Neural progenitor cell (in vitro differentiated cells): Measurements from ENCODE around the gene HS3ST4. TPM values are rescaled to one million over a fixed set of nuclear protein-coding genes. Genes with fewer than 3 reads are reported as not detected.
A peak's percentile ranks its signal among the peaks of the same experiment; 100 is the strongest.

Source experiments
- DNase-seq: peaks from one replicate; pipeline ENCODE4 v3.0.0-alpha.2; 2016; ENCODE audit warnings: low spot score
- H2AFZ ChIP-seq: fragments of 200-600 bp; sonication (generic); replicated peaks from 2 replicates; pipeline ENCODE4 v1.6.1; 2016; ENCODE audit warnings: antibody characterized with exemption
- H3F3A ChIP-seq: fragments of 200-600 bp; sonication (generic); 2 replicates; pipeline ENCODE4 v1.6.1; 2016; ENCODE audit warnings: antibody characterized with exemption, low read depth
- H3K27ac ChIP-seq: fragments of 200-600 bp; sonication (generic); 2 replicates; pipeline ENCODE4 v1.5.1; 2016; ENCODE audit warnings: mild to moderate bottlenecking
- H3K27me3 ChIP-seq: fragments of 200-600 bp; sonication (generic); 2 replicates; pipeline ENCODE4 v1.6.1; 2016; ENCODE audit warnings: mild to moderate bottlenecking, moderate library complexity
- H3K36me3 ChIP-seq: fragments of 200-600 bp; sonication (generic); 2 replicates; pipeline ENCODE4 v1.5.1; 2016
- H3K4me1 ChIP-seq: fragments of 200-600 bp; sonication (generic); 2 replicates; pipeline ENCODE4 v1.6.1; 2016; ENCODE audit warnings: mixed run types
- H3K4me2 ChIP-seq: fragments of 200-600 bp; sonication (generic); 2 replicates; pipeline ENCODE4 v1.6.1; 2016
- H3K4me3 ChIP-seq: fragments of 200-600 bp; sonication (generic); 2 replicates; pipeline ENCODE4 v1.5.1; 2016
- H3K79me2 ChIP-seq: fragments of 200-600 bp; sonication (generic); 2 replicates; pipeline ENCODE4 v1.6.1; 2016; ENCODE audit warnings: low read depth
- H3K9ac ChIP-seq: fragments of 200-600 bp; sonication (generic); 2 replicates; pipeline ENCODE4 v1.6.1; 2016
- H3K9me3 ChIP-seq: fragments of 200-600 bp; sonication (generic); 2 replicates; pipeline ENCODE4 v1.5.1; 2016; ENCODE audit warnings: low read depth
- H4K20me1 ChIP-seq: fragments of 200-600 bp; sonication (generic); 2 replicates; pipeline ENCODE4 v1.6.1; 2016; ENCODE audit warnings: low read depth
- H3K27ac Mint-ChIP-seq: 3 replicates; pipeline ENCODE4 v1.8.0; 2021; ENCODE audit warnings: mixed read lengths
- H3K27me3 Mint-ChIP-seq: 2 replicates; pipeline ENCODE4 v1.8.0; 2022; ENCODE audit warnings: low read depth, mild to moderate bottlenecking, inconsistent platforms, moderate library complexity, mixed read lengths; ENCODE audit not compliant: insufficient read depth
- H3K36me3 Mint-ChIP-seq: 3 replicates; pipeline ENCODE4 v1.8.0; 2021; ENCODE audit warnings: mixed read lengths
- H3K4me1 Mint-ChIP-seq: 3 replicates; pipeline ENCODE4 v1.8.0; 2021; ENCODE audit warnings: mixed read lengths
- H3K4me3 Mint-ChIP-seq: 3 replicates; pipeline ENCODE4 v1.8.0; 2021; ENCODE audit warnings: mild to moderate bottlenecking, moderate library complexity, mixed read lengths
- H3K9me3 Mint-ChIP-seq: 3 replicates; pipeline ENCODE4 v1.8.0; 2020; ENCODE audit warnings: mixed read lengths
- EZH2 ChIP-seq: fragments of 200-600 bp; sonication (generic); IDR thresholded peaks from 2 replicates; pipeline ENCODE4 v1.6.1; 2017; ENCODE audit warnings: antibody characterized with exemption, mild to moderate bottlenecking, moderate library complexity
- EZH2phosphoT487 ChIP-seq: fragments of 200-600 bp; sonication (generic); IDR thresholded peaks from 2 replicates; pipeline ENCODE4 v1.6.1; 2017; ENCODE audit warnings: antibody characterized with exemption
- total RNA-seq: library from RNA; depleted of rRNA; stranded (reverse); fragments of >200 nt; gene quantifications from 2 replicates; pipeline ENCODE4 v1.2.3, GENCODE V29; 2015; ENCODE audit warnings: low replicate concordance
- TF ChIP-seq, protein P1 (sequence below): fragments of 200-600 bp; sonication (generic); IDR thresholded peaks from 2 replicates; pipeline ENCODE4 v1.5.1; 2017; ENCODE audit warnings: antibody characterized with exemption, mild to moderate bottlenecking

HS3ST4 gene
- total RNA-seq, 1 donor from 2014 or later, result 2.5 TPM

DNA sequence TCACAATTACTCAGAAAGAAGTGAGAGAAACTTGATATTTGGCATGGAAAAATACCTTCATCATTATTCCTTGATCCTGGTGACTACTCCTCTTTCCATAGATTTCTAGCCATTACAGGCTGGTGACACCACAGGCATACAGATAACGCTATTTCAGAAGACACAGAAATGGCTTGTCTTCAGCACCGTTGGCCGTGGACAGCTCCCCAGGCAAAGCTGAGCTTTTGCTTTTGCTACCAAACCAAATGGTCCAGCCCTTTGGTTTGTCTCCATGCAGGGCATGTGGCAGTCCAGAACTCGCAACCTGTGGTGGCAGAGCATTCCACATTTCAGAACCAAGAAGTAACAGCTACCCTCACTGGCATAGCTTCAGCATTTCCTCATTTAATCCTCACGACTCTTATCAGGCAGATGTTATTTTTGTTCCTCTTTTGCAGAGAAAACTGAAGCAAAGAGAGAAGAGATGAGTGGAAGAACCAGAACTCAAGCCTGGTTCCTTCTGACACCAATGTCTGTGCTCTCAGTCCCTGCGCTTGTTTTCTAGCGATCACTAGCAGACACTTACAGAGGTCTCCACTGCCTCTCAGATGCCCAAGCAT is 55.5 kb downstream of the HS3ST4 start:
- no peaks in the 10 kb centered on the region for H3K36me3 Mint-ChIP-seq
- peaks cover 2% of the 10 kb centered on the region for H3K9me3 Mint-ChIP-seq
- no peaks in the 10 kb centered on the region for H3F3A ChIP-seq
- peaks cover 5% of the 10 kb centered on the region for H3K27me3 Mint-ChIP-seq
- H3K4me2 ChIP-seq, result no peak overlapping the region
- H3K9me3 ChIP-seq, result no peaks in the 10 kb centered on the region
- no peak overlapping the region for H2AFZ ChIP-seq
- H3K27me3 ChIP-seq, result no peaks in the 10 kb centered on the region
- H3K4me3 ChIP-seq, result no peak overlapping the region
- no peak overlapping the region for H3K27ac ChIP-seq
- H3K79me2 ChIP-seq, result no peaks in the 10 kb centered on the region
- H3K4me1 Mint-ChIP-seq, result peaks cover 23% of the 10 kb centered on the region
- H4K20me1 ChIP-seq, result peaks cover 11% of the 10 kb centered on the region
- H3K4me3 Mint-ChIP-seq, result no peak overlapping the region
- H3K9ac ChIP-seq, result no peak overlapping the region
- peak; percentile 71 for DNase-seq
- no peaks in the 10 kb centered on the region for H3K36me3 ChIP-seq
- H3K4me1 ChIP-seq, result peaks cover 17% of the 10 kb centered on the region
- no peak overlapping the region for H3K27ac Mint-ChIP-seq
- TF ChIP-seq, protein P1, sequence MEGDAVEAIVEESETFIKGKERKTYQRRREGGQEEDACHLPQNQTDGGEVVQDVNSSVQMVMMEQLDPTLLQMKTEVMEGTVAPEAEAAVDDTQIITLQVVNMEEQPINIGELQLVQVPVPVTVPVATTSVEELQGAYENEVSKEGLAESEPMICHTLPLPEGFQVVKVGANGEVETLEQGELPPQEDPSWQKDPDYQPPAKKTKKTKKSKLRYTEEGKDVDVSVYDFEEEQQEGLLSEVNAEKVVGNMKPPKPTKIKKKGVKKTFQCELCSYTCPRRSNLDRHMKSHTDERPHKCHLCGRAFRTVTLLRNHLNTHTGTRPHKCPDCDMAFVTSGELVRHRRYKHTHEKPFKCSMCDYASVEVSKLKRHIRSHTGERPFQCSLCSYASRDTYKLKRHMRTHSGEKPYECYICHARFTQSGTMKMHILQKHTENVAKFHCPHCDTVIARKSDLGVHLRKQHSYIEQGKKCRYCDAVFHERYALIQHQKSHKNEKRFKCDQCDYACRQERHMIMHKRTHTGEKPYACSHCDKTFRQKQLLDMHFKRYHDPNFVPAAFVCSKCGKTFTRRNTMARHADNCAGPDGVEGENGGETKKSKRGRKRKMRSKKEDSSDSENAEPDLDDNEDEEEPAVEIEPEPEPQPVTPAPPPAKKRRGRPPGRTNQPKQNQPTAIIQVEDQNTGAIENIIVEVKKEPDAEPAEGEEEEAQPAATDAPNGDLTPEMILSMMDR, result no peak
- TF ChIP-seq EZH2 (no peak), EZH2phosphoT487 (no peak)

DNA sequence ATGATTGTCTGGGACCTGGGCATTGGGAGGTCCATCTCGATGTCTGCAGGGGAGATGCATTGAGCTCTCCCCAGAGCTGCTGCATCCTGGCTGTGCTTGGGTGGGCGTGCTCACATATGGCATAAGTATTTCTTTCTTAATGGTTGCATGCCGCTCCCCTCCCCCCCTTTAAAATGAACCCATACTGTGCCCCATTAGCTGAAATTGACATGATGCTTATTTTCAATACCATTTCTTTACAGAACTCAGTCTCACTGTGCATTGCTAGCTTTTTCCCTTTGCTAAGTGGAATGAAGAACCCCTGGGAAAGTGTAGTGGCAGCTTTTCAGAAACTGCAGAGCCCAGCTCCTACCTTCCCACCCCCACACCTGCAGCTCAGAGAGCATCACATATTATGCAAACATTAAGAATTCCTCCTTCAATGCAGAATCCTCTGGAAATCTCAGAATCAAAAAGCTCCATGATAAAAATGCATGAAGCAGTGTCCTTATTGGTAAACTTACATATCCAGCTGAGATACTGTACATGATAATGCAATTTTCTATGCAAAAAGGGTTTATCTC is 56.4 kb downstream of the HS3ST4 start:
- peaks cover 11% of the 10 kb centered on the region for H4K20me1 ChIP-seq
- no peak for DNase-seq
- H3F3A ChIP-seq, result no peaks in the 10 kb centered on the region
- peaks cover 20% of the 10 kb centered on the region for H3K4me1 ChIP-seq
- Mint-ChIP-seq H3K27me3 (peaks cover 5% of the 10 kb centered on the region), H3K4me1 (peaks cover 18% of the 10 kb centered on the region), H3K27ac (no peak overlapping the region), H3K36me3 (no peaks in the 10 kb centered on the region), H3K9me3 (peaks cover 2% of the 10 kb centered on the region), H3K4me3 (no peak overlapping the region)
- H3K4me3 ChIP-seq, result no peak overlapping the region
- H3K27ac ChIP-seq, result no peak overlapping the region
- H3K9me3 ChIP-seq, result no peaks in the 10 kb centered on the region
- no peak overlapping the region for H2AFZ ChIP-seq
- H3K4me2 ChIP-seq, result no peak overlapping the region
- H3K79me2 ChIP-seq, result no peaks in the 10 kb centered on the region
- TF ChIP-seq EZH2phosphoT487 (no peak), EZH2 (no peak)
- TF ChIP-seq, protein P1, result no peak
- no peak overlapping the region for H3K9ac ChIP-seq
- no peaks in the 10 kb centered on the region for H3K27me3 ChIP-seq
- no peaks in the 10 kb centered on the region for H3K36me3 ChIP-seq

DNA sequence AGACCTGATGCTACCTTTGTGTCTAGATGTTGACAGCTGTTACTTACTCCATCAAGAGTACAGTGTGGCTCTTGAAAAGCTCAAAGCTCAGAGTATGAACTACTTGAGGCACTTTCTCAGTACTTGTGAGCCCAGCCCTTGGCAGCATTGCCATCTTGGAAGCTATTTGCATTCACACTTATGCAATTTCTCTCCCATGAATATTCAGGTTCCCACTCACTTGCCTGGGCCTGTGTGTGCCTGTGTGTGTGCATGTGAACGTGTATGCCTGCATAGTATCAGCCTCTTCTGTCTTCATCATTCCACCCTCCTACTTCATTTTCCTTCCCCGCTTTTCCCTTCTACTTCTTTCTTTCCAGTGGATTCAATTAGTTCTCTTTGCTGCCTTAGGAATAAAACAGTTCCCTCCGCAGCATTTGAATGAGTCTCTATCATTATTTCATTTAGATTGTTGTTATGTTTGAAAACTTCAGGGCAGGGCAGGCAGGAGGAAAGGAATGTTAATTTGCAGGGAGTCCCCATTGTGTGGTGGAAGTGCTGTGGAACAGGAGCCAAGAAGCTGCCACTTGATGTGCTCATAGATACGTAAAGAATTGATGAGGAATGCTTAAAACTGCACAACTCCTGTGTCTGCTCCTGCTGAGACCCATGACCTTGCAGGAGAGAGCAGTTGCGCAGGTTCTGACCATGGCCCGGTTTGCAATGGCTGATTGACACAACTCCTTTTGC is 58.9 kb downstream of the HS3ST4 start:
- Histone ChIP-seq H3K36me3 (no peaks in the 10 kb centered on the region), H3K27ac (no peak overlapping the region), H3K4me1 (peaks cover 20% of the 10 kb centered on the region), H3K27me3 (no peaks in the 10 kb centered on the region), H3K4me3 (no peak overlapping the region), H3K79me2 (no peaks in the 10 kb centered on the region), H3K9ac (no peak overlapping the region), H3K4me2 (peak overlapping the region; percentile 18), H4K20me1 (peaks cover 11% of the 10 kb centered on the region), H3F3A (no peaks in the 10 kb centered on the region), H2AFZ (no peak overlapping the region), H3K9me3 (no peaks in the 10 kb centered on the region)
- H3K27me3 Mint-ChIP-seq, result peaks cover 5% of the 10 kb centered on the region
- TF ChIP-seq EZH2phosphoT487 (no peak), EZH2 (no peak)
- TF ChIP-seq, protein P1, result no peak
- H3K4me3 Mint-ChIP-seq, result peak overlapping the region; percentile 2
- peaks cover 18% of the 10 kb centered on the region for H3K4me1 Mint-ChIP-seq
- peak; percentile 16 for DNase-seq
- no peaks in the 10 kb centered on the region for H3K9me3 Mint-ChIP-seq
- no peak overlapping the region for H3K27ac Mint-ChIP-seq
- H3K36me3 Mint-ChIP-seq, result no peaks in the 10 kb centered on the region
